HG03095 (cell line): ENCODE data around the gene ACTL6B.

ENCODE experiments used
- ATAC-seq: cut with Tn5 transposase; IDR thresholded peaks from one replicate; pipeline ENCODE4 v1.9.1; 2021; ENCODE audit warnings: moderate library complexity; ENCODE audit not compliant: unreplicated experiment

The ACTL6B gene

GRCh38 chr7:100683659-100684533 lies 27.6 kb upstream of the ACTL6B start:
- no peak for ATAC-seq

GRCh38 chr7:100682991-100683658 lies 26.9 kb upstream of the ACTL6B start:
- ATAC-seq, result no peak

GRCh38 chr7:100682228-100682741 lies 26.0 kb upstream of the ACTL6B start:
- ATAC-seq, result no peak

- ATAC-seq, result no peak
Measured at GRCh38 chr7:100681491-100682227, 25.4 kb upstream of the ACTL6B start.

GRCh38 chr7:100680576-100681271 lies 24.5 kb upstream of the ACTL6B start:
- no peak for ATAC-seq

GRCh38 chr7:100679927-100680575 lies 23.8 kb upstream of the ACTL6B start:
- no peak for ATAC-seq

GRCh38 chr7:100679129-100679926 lies 23.1 kb upstream of the ACTL6B start:
- no peak for ATAC-seq

- ATAC-seq, result no peak
Measured at GRCh38 chr7:100678291-100678984, 22.2 kb upstream of the ACTL6B start.

- no peak for ATAC-seq
Measured at GRCh38 chr7:100677308-100678267, 21.3 kb upstream of the ACTL6B start.

GRCh38 chr7:100676501-100677306 lies 20.5 kb upstream of the ACTL6B start:
- no peak for ATAC-seq

- ATAC-seq, result peak; percentile 33
Measured at GRCh38 chr7:100675581-100676350, 19.5 kb upstream of the ACTL6B start.

GRCh38 chr7:100675105-100675451 lies 18.8 kb upstream of the ACTL6B start:
- no peak for ATAC-seq

GRCh38 chr7:100674411-100675104 lies 18.3 kb upstream of the ACTL6B start:
- no peak for ATAC-seq

GRCh38 chr7:100673942-100674410 lies 17.7 kb upstream of the ACTL6B start:
- peak; percentile 0 for ATAC-seq

- ATAC-seq, result peak; percentile 45
Measured at GRCh38 chr7:100673302-100673941, 17.2 kb upstream of the ACTL6B start, which contains the start of gene GNB2. Gene GNB2 (plus strand): TSS chr7:100673740. CDS start chr7:100676266, 2,526 bp downstream.
